SK-MEL-5 (cell line): ENCODE measurements around the gene ZNF184. TPM values are rescaled to one million over a fixed set of nuclear protein-coding genes. Genes with fewer than 3 reads are reported as not detected.

Experiments used
- DNase-seq: peaks from one replicate; pipeline ENCODE4 v3.0.0-alpha.2; 2016; ENCODE audit warnings: low read depth, low spot score
- in situ Hi-C: cut with HindIII; loops from 2 replicates; pipeline ENCODE4 v1.10.0; 2016; ENCODE audit warnings: low sequenced_read_pairs, high pct_unique_total_duplicates, low pct_unique_long_range_greater_than_20kb
- total RNA-seq: library from RNA; depleted of rRNA; stranded (reverse); fragments of >200 nt; shearing (Covaris generic); gene quantifications from 2 replicates; pipeline ENCODE4 v1.2.3, GENCODE V29; 2014

Gene ZNF184
- total RNA-seq, 1 experiment from 2014 or later, result 16.4 TPM

DNA sequence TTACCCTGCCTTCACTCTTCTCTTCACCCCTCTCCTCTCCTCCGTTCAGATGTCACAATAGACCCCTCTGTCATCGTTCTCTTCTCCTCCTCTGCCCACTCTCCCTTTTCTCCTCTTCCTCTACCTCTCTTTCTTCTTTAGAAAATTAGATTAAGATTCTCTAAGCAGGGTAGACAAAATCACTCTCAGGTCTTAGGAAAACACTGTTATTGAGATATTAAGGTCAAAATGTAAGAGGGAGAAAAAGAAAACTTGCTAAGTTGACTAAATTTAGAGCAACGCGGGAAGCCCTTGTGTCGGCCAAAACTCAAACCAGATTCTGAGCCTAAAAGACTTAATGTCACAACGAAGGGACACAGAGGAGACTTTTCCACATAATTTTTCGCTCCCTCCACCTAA lies 22.1 kb upstream of the ZNF184 start:
- no peak for DNase-seq
- in situ Hi-C loops, result no loop called here

DNA sequence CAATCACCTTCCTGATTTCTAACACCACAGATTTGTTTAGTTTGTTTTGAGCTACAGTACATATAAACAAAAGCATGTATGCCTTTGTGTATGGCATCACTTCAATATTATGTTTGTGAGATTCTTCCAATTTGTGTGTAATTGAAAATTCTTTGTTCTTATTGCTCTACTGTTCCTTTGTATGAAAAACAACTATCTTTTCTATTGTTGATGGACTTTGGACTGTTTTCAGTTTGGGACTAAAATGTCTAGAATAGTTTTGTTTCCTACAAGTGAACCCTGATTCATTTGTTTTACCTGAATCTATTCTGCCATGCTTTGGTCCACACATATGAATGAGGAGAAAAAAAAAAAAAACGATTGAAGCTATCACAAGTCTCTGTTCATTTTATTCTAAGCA lies 21.2 kb upstream of the ZNF184 start:
- DNase-seq, result no peak
- in situ Hi-C loops, result no loop called here

DNA sequence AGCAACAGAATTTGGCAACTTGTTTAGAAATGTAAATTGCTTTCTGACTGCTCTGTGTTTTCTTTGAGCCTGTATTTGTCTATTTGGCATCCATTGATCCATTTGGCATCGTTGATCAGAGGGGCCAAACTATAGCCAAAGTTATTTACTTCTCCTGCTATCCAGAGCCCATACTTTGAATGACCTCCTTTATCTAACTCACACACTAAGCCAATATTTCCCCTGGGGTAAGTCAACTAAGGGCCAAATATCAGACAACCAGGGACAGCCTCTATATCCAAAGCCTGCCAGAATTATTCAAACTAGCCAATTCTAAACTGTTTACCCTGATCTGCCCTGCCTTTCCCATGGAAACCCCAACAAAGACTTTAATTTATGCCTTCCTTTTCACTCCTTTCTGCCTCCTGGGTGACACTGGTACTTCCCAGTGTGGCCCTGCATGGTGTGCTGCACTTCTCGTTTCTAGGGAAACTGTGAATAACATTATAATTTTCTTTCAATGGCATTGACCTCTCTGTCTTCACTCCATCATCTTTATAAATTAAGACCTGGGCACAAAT lies 19.8 kb upstream of the ZNF184 start:
- no peak for DNase-seq
- in situ Hi-C loops, result no loop called here

DNA sequence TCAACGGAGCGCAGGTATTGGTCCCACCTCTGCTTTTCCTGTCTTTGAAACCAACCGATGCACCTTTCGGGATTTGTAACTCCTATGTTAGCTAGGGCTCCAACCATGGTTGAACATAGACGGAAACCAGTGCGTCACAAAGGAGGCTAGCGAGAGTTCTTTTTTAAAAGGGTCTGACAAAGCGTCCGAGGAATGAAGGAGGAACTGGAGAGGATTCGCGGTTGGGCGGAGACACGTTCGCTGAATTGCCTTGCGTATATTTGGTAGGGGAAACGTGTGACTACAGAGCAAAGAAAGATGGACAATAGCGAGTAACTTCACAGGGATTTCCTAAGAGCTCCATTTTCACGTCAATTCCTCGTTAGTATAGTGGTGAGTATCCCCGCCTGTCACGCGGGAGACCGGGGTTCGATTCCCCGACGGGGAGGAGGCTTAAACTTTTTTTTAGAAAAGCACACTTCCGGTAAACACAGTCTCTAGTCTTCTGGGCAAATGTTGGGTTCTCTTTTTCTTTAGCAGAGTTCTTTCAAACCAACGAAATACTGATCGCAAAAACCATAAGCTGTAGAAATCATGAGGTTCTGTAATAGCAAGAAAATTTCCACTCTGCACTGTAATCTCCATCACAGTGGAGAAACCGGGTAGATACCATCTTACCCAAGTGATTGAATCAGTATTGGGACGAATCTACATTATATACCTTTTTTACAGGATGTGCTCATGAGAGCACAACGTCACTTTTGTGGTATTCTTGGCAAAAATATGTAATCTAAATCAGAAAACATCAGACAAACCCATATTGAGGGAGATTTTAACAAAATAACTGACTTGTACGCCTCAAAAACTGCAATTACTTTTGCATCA lies 6.6 kb upstream of the ZNF184 start:
- in situ Hi-C loops, result no loop called here
- DNase-seq, result peak; percentile 95

DNA sequence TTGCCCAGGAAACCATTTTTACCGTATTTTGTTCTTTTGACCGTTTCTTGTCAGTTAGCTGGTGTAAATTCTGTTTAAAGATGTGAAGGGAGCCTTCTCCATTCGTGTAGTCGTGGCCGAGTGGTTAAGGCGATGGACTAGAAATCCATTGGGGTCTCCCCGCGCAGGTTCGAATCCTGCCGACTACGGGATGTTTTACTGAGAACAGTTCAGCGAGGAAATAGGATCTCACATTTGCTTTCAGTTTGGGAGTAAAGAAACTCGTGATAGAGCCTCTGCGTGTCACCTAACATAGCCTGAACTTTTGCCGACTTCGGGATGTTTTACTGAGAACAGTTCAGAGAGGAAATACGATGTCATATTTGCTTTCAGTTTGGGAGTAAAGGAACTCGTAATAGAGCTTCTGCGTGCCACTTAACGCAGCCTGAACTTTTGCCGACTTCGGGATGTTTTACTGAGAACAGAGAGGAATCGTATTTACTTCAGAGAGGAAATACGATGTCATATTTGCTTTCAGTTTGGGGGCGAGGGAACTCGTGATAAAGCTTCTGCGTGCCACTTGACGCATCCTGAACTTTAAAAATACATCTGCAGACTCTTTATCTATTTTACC lies 5.9 kb upstream of the ZNF184 start:
- in situ Hi-C loops, result no loop called here
- peak; percentile 97 for DNase-seq

DNA sequence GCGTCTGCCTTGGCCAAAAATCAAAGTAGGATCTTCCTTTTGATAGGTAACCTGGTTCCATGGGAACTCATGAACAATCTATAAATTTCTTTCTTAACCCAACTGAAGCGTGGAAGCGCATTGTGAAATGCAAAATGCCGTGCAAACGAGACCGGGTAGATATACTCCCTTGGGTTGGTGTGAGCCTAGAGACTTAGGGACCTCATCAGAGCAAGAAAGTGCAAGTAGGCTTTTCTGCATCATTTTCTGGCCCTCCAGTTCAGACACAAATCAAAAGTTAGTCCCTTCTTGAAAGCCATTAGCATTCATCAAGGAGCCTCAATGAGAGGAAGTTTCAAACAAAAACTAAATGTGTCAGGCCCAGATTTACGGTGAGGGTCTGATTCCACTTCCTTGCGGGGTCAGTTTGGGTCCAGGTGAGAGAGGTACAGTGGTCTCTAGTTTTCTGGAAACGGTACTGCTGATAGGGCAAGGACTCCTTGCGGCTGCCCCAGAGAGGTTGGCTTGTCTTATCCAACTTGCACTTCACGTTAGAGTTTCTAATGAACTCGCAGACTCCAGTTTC lies 5.3 kb upstream of the ZNF184 start:
- no peak for DNase-seq
- in situ Hi-C loops, result no loop called here

DNA sequence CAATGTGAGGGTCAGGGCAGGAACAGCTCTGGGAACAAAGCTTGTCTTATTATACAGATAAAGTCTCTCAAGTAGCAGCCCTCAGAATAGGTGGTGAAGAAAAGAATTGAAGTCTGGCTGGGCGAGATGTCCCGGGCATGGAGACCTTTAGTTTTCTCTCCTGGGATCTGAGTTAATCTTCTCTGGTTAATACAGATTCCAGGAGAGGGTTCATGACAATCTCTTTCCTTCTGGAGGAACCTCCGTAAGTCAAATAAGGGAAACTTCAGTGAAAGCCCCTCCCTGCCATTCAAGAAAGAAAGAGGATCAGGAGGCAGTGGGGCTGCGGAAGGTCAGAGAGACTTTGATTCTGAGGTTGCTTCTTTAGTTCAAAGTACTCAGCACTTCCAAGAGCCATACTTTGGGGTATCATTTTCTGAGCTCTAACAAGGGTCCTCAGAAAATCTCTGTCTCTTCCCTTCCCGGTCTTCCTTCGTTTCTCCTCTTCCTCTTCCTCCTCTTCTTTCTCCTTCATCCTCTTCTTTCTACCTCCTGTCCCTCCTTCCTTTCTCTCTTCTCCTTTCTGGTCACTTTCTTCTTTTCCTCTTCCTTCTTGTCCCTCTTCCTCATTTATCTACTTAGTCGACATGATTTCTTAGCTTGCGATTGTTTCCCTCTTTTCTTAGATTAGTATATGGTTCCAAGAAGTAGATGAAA lies 4.6 kb upstream of the ZNF184 start:
- DNase-seq, result no peak
- in situ Hi-C loops, result no loop called here

DNA sequence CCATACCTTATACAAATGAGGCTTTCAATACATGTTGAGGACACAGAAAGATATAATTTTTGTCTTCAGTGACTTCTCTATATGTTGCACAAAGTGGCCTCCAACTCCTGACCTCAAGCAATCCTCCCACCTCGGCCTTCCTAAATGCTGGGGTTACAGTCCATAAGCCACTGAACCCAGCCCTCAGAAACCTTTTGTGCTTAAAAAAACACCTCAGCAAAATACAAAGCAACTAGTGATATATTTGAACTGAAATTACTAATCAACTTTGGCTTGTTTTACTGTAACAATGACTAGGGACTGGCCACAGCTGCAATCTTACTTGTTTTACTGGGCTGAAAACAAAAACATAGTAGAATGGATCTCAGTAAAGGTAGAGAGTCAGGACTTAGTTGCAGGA lies 3.2 kb upstream of the ZNF184 start:
- no peak for DNase-seq
- in situ Hi-C loops, result no loop called here

DNA sequence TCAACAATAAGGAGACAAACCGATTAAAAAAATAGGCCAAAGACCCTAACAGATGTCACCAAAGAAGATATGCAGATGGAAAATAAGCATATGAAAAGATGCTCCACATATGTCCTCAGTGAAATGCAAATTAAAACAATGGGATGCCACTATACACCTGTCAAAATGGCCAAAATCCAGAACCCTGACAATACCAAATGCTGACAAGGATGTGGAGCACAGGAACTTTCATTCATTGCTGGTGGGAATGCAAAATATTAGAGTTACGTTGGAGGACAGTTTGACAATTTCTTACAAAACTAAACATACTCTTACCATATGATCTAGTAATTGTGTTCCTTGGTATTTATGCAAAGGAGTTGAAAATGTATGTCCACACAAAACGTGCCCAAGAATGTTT lies 1.8 kb upstream of the ZNF184 start:
- DNase-seq, result no peak
- in situ Hi-C loops, result no loop called here

DNA sequence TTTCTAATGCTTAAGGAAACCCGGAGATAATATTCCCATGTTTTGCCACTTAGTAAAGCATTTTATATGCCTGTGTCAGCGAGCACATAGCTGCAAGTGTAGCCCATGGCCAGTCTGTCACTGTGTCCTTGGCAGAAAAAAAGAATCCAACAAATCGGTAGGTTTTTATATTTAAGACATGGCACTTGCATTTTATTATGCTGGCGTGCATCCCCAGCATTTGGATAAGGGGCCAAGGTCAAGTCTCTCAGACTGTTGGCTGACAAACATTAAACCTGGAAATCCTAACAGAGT lies 1.2 kb upstream of the ZNF184 start:
- in situ Hi-C loops, result no loop called here
- DNase-seq, result no peak

DNA sequence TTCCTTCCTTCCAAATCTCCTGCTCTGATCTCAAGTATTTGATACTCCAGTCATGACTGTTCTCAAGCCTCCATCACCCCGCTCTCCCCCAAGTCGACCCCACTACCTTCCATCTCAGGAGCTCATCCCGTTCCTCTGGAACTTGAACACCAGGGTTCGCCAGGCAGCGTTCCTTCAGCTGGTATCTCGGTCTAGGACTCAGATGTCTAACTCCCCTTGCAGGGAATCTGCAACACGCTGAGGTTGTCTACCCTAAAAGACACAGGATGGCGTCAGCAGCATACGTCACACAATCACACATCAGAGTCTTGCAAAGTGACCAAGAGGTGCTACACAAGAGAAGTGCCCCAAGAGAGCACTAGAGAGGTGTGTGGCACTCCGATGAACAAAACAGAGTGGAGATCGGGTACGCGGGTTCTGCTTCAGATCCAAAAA lies 706 bp downstream of the ZNF184 start:
- in situ Hi-C loops, result no loop called here
- peak; percentile 71 for DNase-seq

DNA sequence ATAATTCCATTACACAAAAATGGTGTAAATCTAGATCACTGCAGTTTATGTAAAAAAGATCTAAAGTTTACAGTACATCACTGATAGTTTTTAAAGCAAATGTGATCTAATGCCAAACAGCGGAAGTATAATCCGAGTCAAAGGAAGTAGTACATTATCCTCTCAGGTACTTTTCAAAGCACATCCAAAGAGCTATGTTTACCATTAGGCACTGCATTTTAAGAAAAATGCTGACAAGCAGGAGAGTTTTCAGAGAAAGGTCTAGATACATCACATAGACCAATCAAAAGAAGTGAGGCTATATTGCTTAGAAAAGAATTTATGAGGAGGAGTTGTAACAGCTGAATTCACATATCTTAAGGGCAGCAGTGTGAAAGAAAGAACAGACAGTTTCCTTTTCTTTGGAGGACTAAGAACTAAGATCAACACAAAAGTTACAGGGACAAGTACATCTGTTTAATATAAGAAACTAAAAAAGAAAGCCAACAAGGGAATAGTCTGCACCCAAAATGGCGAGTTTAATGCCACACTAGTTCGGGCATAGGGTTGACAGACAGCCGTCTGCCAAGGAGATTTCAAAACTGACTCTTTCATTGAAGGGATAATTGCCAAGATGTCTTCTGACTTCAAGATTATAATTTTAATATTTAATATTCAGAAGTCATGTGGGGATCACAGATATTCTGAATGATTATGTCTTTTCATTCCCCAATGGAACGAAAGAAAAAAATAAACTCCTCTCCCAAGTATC lies 1.4 kb downstream of the ZNF184 start:
- in situ Hi-C loops, result no loop called here
- no peak for DNase-seq

DNA sequence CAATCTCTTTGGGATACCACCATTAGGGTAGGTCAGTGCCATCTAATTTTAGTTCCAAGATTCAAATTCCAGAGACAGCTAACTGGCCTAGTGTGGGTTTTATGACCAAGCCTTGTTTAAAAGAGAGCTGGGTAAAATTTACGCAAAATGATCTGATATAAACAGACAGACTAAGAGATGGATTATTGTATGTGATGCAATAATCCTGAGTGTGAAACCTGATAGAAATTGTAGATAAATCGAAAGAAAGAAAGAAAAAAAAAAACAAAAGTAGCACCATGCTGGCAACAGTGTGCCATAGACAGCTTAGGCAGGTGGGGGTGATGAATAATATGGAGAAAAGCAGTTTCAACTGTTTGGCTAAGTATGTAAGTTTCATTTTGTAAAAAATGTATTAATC lies 2.9 kb downstream of the ZNF184 start:
- in situ Hi-C loops, result no loop called here
- no peak for DNase-seq

DNA sequence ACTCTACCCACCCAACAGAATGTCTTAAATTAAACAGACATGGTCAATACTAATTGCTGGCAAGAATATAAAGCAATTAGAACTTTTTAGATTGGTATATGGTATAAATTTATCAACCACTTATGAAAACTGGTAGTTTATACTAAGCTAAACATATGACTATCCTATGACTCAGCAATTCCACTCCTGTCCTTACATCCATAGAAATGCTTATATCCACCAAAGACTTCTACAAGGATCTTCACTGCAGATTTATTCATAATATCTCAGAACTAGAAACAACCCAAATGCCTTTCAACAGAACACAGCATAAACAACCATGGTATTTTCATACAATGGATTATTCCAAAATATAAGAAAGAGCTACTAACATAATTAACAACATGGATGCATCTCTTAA lies 4.6 kb downstream of the ZNF184 start:
- in situ Hi-C loops, result no loop called here
- no peak for DNase-seq

DNA sequence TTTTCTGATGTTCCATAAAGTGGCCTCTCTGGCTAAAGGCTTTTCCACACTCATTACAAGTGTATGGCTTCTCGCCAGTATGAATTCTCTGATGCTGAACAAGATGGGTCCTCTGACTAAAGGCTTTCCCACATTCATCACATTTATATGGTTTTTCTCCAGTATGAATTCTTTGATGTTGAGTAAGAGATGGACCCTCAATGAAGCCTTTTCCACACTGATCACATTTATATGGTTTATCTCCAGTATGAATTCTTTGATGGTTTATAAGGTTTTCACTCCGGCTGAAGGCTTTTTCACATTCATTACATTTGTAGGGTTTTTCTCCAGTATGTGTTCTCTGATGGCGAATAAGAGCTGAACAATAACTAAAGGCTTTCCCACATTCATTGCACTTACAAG lies 20.4 kb downstream of the ZNF184 start:
- in situ Hi-C loops, result no loop called here
- DNase-seq, result no peak

DNA sequence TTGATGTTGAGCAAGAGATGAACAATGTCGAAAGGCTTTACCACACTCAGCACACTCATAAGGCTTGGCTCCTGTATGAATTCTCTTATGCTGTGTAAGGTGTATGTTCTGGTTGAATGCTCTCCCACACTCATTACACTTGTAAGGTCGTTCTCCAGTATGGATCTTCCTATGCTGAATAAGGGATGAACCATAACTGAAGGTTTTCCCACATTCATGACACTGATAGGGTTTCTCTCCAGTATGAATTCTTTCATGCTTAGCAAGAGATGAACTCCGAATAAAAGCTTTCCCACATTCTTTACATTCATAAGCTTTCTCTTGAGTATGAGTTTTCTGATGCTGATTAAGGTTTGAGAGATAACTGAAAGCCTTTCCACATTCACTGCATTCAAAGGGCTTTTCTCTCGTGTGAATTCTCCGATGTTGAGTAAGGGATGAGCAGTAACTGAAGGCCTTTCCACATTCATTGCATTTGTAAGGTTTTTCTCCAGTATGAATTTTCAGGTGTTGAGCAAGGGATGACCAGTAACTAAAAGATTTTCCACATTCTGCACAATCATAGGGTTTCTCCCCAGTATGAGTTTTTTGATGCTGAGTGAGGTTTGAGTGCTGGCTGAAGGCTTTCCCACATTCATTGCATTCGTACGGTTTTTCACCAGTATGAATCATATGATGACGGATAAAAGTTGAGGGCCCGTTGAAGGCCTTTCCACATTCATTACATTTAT lies 21.1 kb downstream of the ZNF184 start:
- in situ Hi-C loops, result no loop called here
- no peak for DNase-seq

DNA sequence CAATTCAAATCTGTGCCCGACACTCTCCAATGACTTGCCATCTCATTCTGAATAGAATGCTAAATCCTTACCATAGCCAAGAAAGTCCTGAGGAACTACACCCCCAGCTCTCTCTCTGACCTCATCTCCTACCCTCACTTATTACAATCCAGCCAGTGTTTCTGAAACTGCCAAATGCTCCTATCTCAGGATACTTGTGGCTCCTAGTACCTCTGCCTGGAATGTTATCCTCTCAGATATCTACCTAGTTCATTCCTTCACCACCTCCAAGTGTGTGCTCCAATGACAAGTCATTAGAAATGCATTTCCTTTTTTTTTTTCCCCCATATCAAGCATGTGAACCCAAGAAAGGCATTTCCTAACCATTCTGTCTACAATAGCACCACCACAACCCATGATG lies 24.4 kb downstream of the ZNF184 start:
- in situ Hi-C loops, result no loop called here
- no peak for DNase-seq
